G401.6 (cell line): ENCODE data around the gene MBD4.

ENCODE experiments used
- FAIRE-seq: peaks from 2 replicates; lab custom pipeline; 2012; peaks lifted over from hg19 to GRCh38; lab: Jason Lieb, UNC

The MBD4 gene

DNA sequence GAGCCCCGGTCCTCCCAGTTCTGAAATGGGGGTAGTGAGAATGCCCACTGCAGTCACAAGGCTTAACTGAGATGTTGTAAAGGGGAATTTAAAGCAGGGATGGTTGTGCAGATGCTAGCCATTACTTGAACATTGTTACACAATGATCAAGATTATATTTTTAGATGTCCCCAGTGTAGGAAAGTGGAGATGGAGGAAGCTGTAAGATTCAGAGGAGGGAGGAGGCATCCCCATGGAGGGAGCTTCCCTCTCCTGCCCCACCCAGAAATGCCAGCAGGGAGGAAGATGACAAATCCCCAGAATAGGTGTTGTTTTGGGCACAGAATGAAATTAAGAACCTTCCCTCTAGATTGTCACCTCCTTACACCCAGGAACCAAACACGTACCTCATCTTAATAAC, 57.4 kb downstream of the MBD4 start:
- no peak for FAIRE-seq
